K562 (cell line): ENCODE data around the gene SUMO3. TPM values are rescaled to one million over a fixed set of nuclear protein-coding genes. Genes with fewer than 3 reads are reported as not detected.
A peak's percentile ranks its signal among the peaks of the same experiment; 100 is the strongest.

Experiments used
- ATAC-seq: fragments of 200-7000 bp; cut with Tn5 transposase; 3 replicates; pipeline ENCODE4 v1.9.1; 2020; ENCODE audit warnings: moderate library complexity
- BruUV-seq: library from RNA; stranded (reverse); fragments of 400-500 nt; replicated peaks from 2 replicates; lab custom pipeline; 2021; lab: Mats Ljungman, UMichigan
- CTCF ChIA-PET: fragments of 300-600 bp; formaldehyde crosslinking; extraction: SDS; loops from one replicate; lab custom pipeline; 2021; ENCODE audit warnings: low intra/inter-chr PET ratio; lab: Yijun Ruan, JAX
- POLR2A ChIA-PET: fragments of 300-600, 350-650 bp; sonication (Branson Sonifier 250); formaldehyde crosslinking; extraction: SDS; loops from one replicate; lab custom pipeline; 2021; ENCODE audit warnings: antibody characterized with exemption, inconsistent platforms; lab: Yijun Ruan, JAX
- DNase-seq, 4 experiments: peaks; one replicate each; pipeline versions ENCODE4 v3.0.0 to v3.0.0-alpha.2; 2011 to 2018; ENCODE audit warnings: low spot score in 3 of 4, mixed read lengths in 3 of 4; ENCODE audit errors: extremely low read depth in 1 of 4
- FAIRE-seq: peaks from 2 replicates; lab custom pipeline; 2011; peaks lifted over from hg19 to GRCh38; lab: Jason Lieb, UNC
- H2AFZ ChIP-seq: 2 replicates; pipeline ENCODE4 v1.6.0; 2011; ENCODE audit warnings: low read depth, low read length, control low read depth, inconsistent platforms
- H3K27ac ChIP-seq: fragments of 200-600 bp; 3 replicates; pipeline ENCODE4 v1.8.0; 2011; ENCODE audit warnings: low read depth, mild to moderate bottlenecking, control low read depth, inconsistent platforms, low read length, moderate library complexity, mixed read lengths; ENCODE audit errors: extremely low read depth
- H3K27me3 ChIP-seq, 2 experiments: fragments of 300-600 bp in 1 of 2; 2 replicates in 1 of 2; 3 replicates in 1 of 2; pipeline versions ENCODE4 v1.6.0 to v1.8.0; 2011; ENCODE audit warnings: inconsistent platforms in 2 of 2, low read length in 2 of 2, mild to moderate bottlenecking in 1 of 2, mixed read lengths in 1 of 2, moderate library complexity in 1 of 2; ENCODE audit not compliant: control insufficient read depth in 2 of 2, insufficient read depth in 2 of 2
- H3K36me3 ChIP-seq: fragments of 300-600 bp; 3 replicates; pipeline ENCODE4 v1.8.0; 2011; ENCODE audit warnings: mild to moderate bottlenecking, low read length, inconsistent platforms; ENCODE audit not compliant: control insufficient read depth, insufficient read depth
- H3K4me1 ChIP-seq, 2 experiments: fragments of 200-600 bp in 1 of 2; replicated peaks in 1 of 2; 2 replicates in 1 of 2; 3 replicates in 1 of 2; pipeline versions ENCODE4 v1.5.1 to v1.8.0; 2011; ENCODE audit warnings: inconsistent platforms in 2 of 2, low read length in 2 of 2, mild to moderate bottlenecking in 1 of 2, mixed read lengths in 1 of 2, moderate library complexity in 1 of 2; ENCODE audit not compliant: control insufficient read depth in 2 of 2, insufficient read depth in 2 of 2
- H3K4me2 ChIP-seq: 2 replicates; pipeline ENCODE4 v1.6.1; 2011; ENCODE audit warnings: low read length, control low read depth, inconsistent platforms, mixed read lengths; ENCODE audit not compliant: insufficient read depth
- H3K4me3 ChIP-seq: fragments of 200-600 bp; sonication (generic), shearing (Covaris generic); 2 replicates; pipeline ENCODE4 v1.5.1; 2016; ENCODE audit warnings: control low read depth, inconsistent platforms
- H3K79me2 ChIP-seq: fragments of 200-600 bp; 3 replicates; pipeline ENCODE4 v1.8.0; 2011; ENCODE audit warnings: low read length, inconsistent platforms; ENCODE audit not compliant: control insufficient read depth, insufficient read depth
- H3K9ac ChIP-seq, 2 experiments: 2 replicates each; pipeline versions ENCODE4 v1.6.0 to v1.6.1; 2011; ENCODE audit warnings: low read depth in 2 of 2, low read length in 2 of 2, control low read depth in 1 of 2, inconsistent platforms in 1 of 2, mild to moderate bottlenecking in 1 of 2, mixed read lengths in 1 of 2; ENCODE audit not compliant: insufficient read depth in 1 of 2
- H3K9me1 ChIP-seq: one replicate; pipeline ENCODE4 v1.6.0; 2011; ENCODE audit warnings: inconsistent platforms, mild to moderate bottlenecking, low read length, moderate library complexity; ENCODE audit not compliant: control insufficient read depth, insufficient read depth
- H3K9me3 ChIP-seq: replicated peaks from 2 replicates; pipeline ENCODE4 v1.5.1; 2011; ENCODE audit warnings: low read depth, low read length, inconsistent platforms; ENCODE audit not compliant: control insufficient read depth, insufficient read depth
- H4K20me1 ChIP-seq: replicated peaks from 2 replicates; pipeline ENCODE4 v1.6.1; 2011; ENCODE audit warnings: low read length, inconsistent platforms, mixed read lengths; ENCODE audit not compliant: control insufficient read depth, insufficient read depth
- CC2D1A ChIP-seq: fragments of 450-650 bp; IDR thresholded peaks from 2 replicates; pipeline ENCODE4 v1.6.1; 2017; ENCODE audit warnings: mild to moderate bottlenecking
- CTBP1 ChIP-seq: fragments of 450-650 bp; IDR thresholded peaks from 2 replicates; pipeline ENCODE4 v1.6.1; 2016; ENCODE audit warnings: borderline replicate concordance
- E2F3 ChIP-seq: fragments of 250-450 bp; sonication (Bioruptor Pico); IDR thresholded peaks from 2 replicates; pipeline ENCODE4 v1.4.0; 2020; ENCODE audit warnings: mild to moderate bottlenecking
- POLR2A ChIP-seq: fragments of 450-650 bp; conservative IDR thresholded peaks from 2 replicates; pipeline ENCODE4 v1.6.1; 2016
- PTRF ChIP-seq: fragments of 450-650 bp; IDR thresholded peaks from 2 replicates; pipeline ENCODE4 v1.6.1; 2016; ENCODE audit warnings: mild to moderate bottlenecking, missing genetic modification characterization, missing compliant biosample characterization
- WGBS: fragments of 100-300 bp; shearing (Covaris generic); methylation state at CpG from one replicate; pipeline ENCODE4 v1.1.6; 2016; ENCODE audit warnings: low coverage, mixed read lengths; ENCODE audit not compliant: insufficient coverage; ENCODE audit errors: missing lambda C conversion rate; 5-methylcytosine and 5-hydroxymethylcytosine counted together
- in situ Hi-C: fragments of 300-500 bp; cut with MboI; formaldehyde crosslinking; loops from 4 replicates; pipeline ENCODE4 v1.15.0; 2018; ENCODE audit warnings: inconsistent platforms, mixed read lengths
- intact Hi-C: fragments of 100-400 bp; cut with micrococcal nuclease; formaldehyde crosslinking; loops from 2 replicates; pipeline ENCODE4 v1.14.2; 2022
- polyA plus RNA-seq, 8 experiments: library from polyadenylated mRNA; depleted of rRNA in 4 of 8; stranded (reverse) in 5 of 8; unstranded in 3 of 8; fragments of >200 nt; fragmentation: Nextera tagmentation in 2 of 8; fragmentation: Illumina TruSeq in 1 of 8; extraction: Ambion mirVana in 2 of 8; extraction: Trizol in 1 of 8; gene quantifications; 2 replicates each; pipeline versions ENCODE4 v1.2.1 to v1.2.3, GENCODE V29; 2011 to 2014; ENCODE audit warnings: inconsistent platforms in 1 of 8, missing spikeins in 1 of 8
- total RNA-seq, 7 experiments: library from RNA; depleted of rRNA in 6 of 7; stranded (reverse); fragments of >200 nt in 6 of 7; fragmentation: Illumina TruSeq in 2 of 7; extraction: Trizol in 2 of 7; gene quantifications; 2 replicates each; pipeline versions ENCODE4 v1.2.1 to v1.2.3, GENCODE V29; 2011 to 2021; ENCODE audit warnings: low replicate concordance in 1 of 7
- TF ChIP-seq, protein P1 (sequence below), 2 experiments: fragments of 250-450 bp in 1 of 2; fragments of 450-650 bp in 1 of 2; sonication (Bioruptor Pico) in 1 of 2; IDR thresholded peaks; 2 replicates each; pipeline versions ENCODE4 v1.6.1 to v1.8.0; 2016 to 2021; ENCODE audit warnings: mild to moderate bottlenecking in 2 of 2, moderate library complexity in 2 of 2, missing compliant biosample characterization in 1 of 2, missing genetic modification characterization in 1 of 2
- TF ChIP-seq, protein P2 (sequence below): fragments of 450-650 bp; formaldehyde crosslinking; conservative IDR thresholded peaks from 2 replicates; pipeline ENCODE4 v1.4.0; 2022; ENCODE audit warnings: mild to moderate bottlenecking, missing genetic modification characterization

The SUMO3 gene
- total and polyA plus RNA-seq, 9 of the 15 experiments (the other 6 are each of a cell fraction or from before 2014, with no cell fraction given) = 13.9 to 143 (median 113) TPM

DNA sequence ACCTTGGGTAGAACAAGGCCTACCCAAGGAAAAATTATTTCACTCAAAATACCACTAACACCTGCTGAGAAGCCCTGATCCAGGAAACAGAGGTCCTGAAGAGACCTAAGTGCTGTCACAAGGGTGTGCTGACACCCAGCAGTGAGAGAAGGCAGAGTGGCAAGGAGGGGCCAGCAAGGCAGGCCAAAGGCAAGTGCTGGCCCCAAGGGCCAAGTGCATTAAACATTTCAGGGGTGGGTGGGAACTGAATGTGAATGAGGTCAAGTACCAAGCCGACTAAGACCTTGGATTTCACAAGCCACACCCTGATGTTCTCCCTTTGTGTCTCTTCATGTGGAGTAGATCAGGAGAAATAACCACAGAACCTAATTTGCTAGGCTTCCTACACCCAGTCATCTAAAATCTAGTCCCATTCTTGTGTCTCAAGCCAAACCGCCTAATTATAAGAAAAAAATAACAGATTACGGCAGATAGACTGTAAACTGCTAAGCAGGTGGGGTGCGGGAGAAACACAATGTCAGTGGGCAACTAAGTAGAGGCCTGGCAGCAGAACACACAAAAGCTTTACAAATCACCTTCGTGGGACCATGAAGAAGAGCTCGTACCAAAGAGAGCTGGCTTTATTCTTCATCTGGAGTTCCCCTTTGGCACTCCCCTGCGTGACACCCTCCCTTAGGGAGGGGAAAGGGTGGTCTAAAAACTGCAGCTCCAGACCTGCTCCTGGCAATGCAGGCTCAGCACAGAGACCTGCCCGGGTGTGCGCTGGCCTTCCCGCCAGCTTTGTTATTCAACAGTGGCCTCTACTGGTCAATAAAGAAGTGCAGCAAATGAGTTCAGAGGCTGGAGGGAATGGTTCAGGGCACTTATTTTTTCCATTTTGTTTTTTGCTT, 24.9 kb downstream of the SUMO3 start (continued):
- TF ChIP-seq, protein P1, sequence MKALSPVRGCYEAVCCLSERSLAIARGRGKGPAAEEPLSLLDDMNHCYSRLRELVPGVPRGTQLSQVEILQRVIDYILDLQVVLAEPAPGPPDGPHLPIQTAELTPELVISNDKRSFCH (CRISPR knock-in tag; IDR thresholded peaks at IDR 0.05) = no peak
- TF ChIP-seq, protein P1 (tag; IDR thresholded peaks at IDR 0.05) = 0 out of 2 replicates have a peak, but pooled peaks have one; percentile 32
- TF ChIP-seq CC2D1A (0 out of 2 replicates have a peak, but pooled peaks have one; percentile 19), E2F3 (no peak), POLR2A (no peak)
- TF ChIP-seq, protein P2, sequence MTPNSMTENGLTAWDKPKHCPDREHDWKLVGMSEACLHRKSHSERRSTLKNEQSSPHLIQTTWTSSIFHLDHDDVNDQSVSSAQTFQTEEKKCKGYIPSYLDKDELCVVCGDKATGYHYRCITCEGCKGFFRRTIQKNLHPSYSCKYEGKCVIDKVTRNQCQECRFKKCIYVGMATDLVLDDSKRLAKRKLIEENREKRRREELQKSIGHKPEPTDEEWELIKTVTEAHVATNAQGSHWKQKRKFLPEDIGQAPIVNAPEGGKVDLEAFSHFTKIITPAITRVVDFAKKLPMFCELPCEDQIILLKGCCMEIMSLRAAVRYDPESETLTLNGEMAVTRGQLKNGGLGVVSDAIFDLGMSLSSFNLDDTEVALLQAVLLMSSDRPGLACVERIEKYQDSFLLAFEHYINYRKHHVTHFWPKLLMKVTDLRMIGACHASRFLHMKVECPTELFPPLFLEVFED (CRISPR knock-in tag) = no peak

DNA sequence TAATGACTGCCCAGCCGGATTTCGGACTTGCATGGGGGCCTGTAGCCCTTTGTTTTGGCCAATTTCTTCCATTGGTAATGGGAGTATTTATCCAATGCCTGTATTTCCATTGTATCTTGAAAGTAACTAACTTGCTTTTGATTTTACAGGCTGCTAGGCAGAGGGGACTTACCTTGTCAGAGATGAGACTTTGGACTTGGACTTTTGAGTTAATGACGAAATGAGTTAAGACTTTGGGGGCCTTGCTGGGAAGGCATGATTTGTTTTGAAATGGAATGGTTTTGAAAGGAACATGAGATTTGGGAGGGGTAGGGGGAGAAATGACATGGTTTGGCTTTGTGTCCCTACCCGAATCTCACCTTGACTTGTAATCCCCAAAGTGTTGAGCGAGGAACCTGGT, 25.9 kb downstream of the SUMO3 start:
- no TSS peak for BruUV-seq
- ChIA-PET CTCF (interaction anchor here (3.8 kb wide), 1 partner anchor 282 kb away, joined by 16 read pairs; no protein-coding TSS in a partner anchor), POLR2A (interaction anchor here (0.8 to 1.0 kb wide), 2 partner anchors 26 to 135 kb away, joined by 3 read pairs; no protein-coding TSS in a partner anchor)
- H4K20me1 ChIP-seq = peaks cover 26% of the 10 kb centered on the region
- 98% methylated on average over 5 of the region's 5 CpGs for WGBS
- no peak overlapping the region for H3K4me2 ChIP-seq
- H3K27me3 ChIP-seq = no peaks in the 10 kb centered on the region
- H3K4me3 ChIP-seq = no peak overlapping the region
- no peak overlapping the region for H3K9ac ChIP-seq
- H2AFZ ChIP-seq = no peak overlapping the region
- H3K9me1 ChIP-seq = no peaks in the 10 kb centered on the region
- intact Hi-C loops (loop anchor here (2.0 kb wide), 1 partner anchor 281 kb away; no protein-coding TSS in a partner anchor), in situ Hi-C loops (loop anchor here (5.0 kb wide), 1 partner anchor 275 kb away; no protein-coding TSS in a partner anchor)
- ATAC-seq = no peak
- H3K36me3 ChIP-seq = peaks cover 69% of the 10 kb centered on the region
- FAIRE-seq = no peak
- no peak for TF ChIP-seq E2F3
- TF ChIP-seq CTBP1 = no peak
- TF ChIP-seq PTRF (tag) = no peak
- peaks cover 96% of the 10 kb centered on the region for H3K79me2 ChIP-seq
- no peak overlapping the region for H3K27ac ChIP-seq
- peaks cover 0 to 13% of the 10 kb centered on the region in 2 experiments; a peak in 3 of 5 replicates for H3K4me1 ChIP-seq
- no peaks in the 10 kb centered on the region; the same call in 1 of the 2 replicates for H3K9me3 ChIP-seq
- DNase-seq = no peak
